Activated gamma-delta T cell (primary cell): ENCODE results near the gene ALDH2.
"Not testable (repeated sequence)": the region's sequence is repeated elsewhere in the genome, so short reads cannot be mapped to it uniquely, and the experiment has no call there.

Source experiments
- DNase-seq: peaks from one replicate; lab custom pipeline; 2025; lab: John Stamatoyannopoulos, UW

The ALDH2 gene

GRCh38 chr12:111826316-111826715 is 59.6 kb downstream of the ALDH2 start:
- no peak for DNase-seq

GRCh38 chr12:111826992-111827391 is 60.3 kb downstream of the ALDH2 start:
- DNase-seq, result no peak

GRCh38 chr12:111827907-111828306 is 61.2 kb downstream of the ALDH2 start:
- DNase-seq, result no peak

- no peak for DNase-seq
These were observed 61.7 kb downstream of the ALDH2 start for GRCh38 chr12:111828338-111828979.

- not testable (repeated sequence) for DNase-seq
These were observed 62.9 kb downstream of the ALDH2 start for GRCh38 chr12:111829635-111830034.

- not testable (repeated sequence) for DNase-seq
These were observed 68.1 kb downstream of the ALDH2 start for GRCh38 chr12:111834740-111835386.

GRCh38 chr12:111835531-111836181 is 68.9 kb downstream of the ALDH2 start:
- not testable (repeated sequence) for DNase-seq

GRCh38 chr12:111838353-111838752 is 71.6 kb downstream of the ALDH2 start:
- no peak for DNase-seq

GRCh38 chr12:111840807-111841206 is 74.1 kb downstream of the ALDH2 start:
- no peak for DNase-seq

GRCh38 chr12:111841236-111841749 is 74.6 kb downstream of the ALDH2 start:
- no peak for DNase-seq

- peak; percentile 97 for DNase-seq
These were observed 75.2 kb downstream of the ALDH2 start, which contains the start of gene MAPKAPK5 for GRCh38 chr12:111841750-111842555. TSS of gene MAPKAPK5 (plus strand) at chr12:111842228. CDS start at chr12:111842734, 506 bp downstream.

- no peak for DNase-seq
These were observed 76.0 kb downstream of the ALDH2 start for GRCh38 chr12:111842556-111843396.

GRCh38 chr12:111846016-111846415 is 79.3 kb downstream of the ALDH2 start:
- DNase-seq, result no peak

- no peak for DNase-seq
These were observed 83.8 kb downstream of the ALDH2 start for GRCh38 chr12:111850526-111850925.

GRCh38 chr12:111858186-111858585 is 91.5 kb downstream of the ALDH2 start:
- no peak for DNase-seq

GRCh38 chr12:111858778-111859177 is 92.0 kb downstream of the ALDH2 start:
- no peak for DNase-seq

- DNase-seq, result no peak
These were observed 98.2 kb downstream of the ALDH2 start for GRCh38 chr12:111864913-111865312.
